22Rv1 (cell line): ENCODE data around the gene CAPN15.
"Not testable (repeated sequence)": the region's sequence is repeated elsewhere in the genome, so short reads cannot be mapped to it uniquely, and the experiment has no call there.

ENCODE experiments used
- CTCF ChIP-seq: fragments of 450-650 bp; IDR thresholded peaks from 2 replicates; pipeline ENCODE4 v1.5.1; 2017; ENCODE audit warnings: mild to moderate bottlenecking
- ZFX ChIP-seq: fragments of 450-650 bp; IDR thresholded peaks from 2 replicates; pipeline ENCODE4 v1.6.1; 2017; ENCODE audit warnings: antibody characterized with exemption, borderline replicate concordance

- TF ChIP-seq CTCF, ZFX: not testable (repeated sequence)
Observed at GRCh38 chr16:478287-478686, 49.2 kb upstream of the CAPN15 start.
